K562 (cell line): ENCODE results near the gene PRSS8. TPM values are rescaled to one million over a fixed set of nuclear protein-coding genes. Genes with fewer than 3 reads are reported as not detected.

Experiments
- CCNT2 ChIP-seq: IDR thresholded peaks from 2 replicates; pipeline ENCODE4 v1.6.1; 2011; ENCODE audit warnings: borderline replicate concordance, low read depth, mild to moderate bottlenecking, moderate library complexity, mixed read lengths, low read length; ENCODE audit not compliant: insufficient read length; ENCODE audit errors: extremely low read depth
- E2F1 ChIP-seq: sonication (generic); formaldehyde crosslinking; IDR thresholded peaks from 2 replicates; pipeline ENCODE4 v1.8.1; 2023; ENCODE audit warnings: mild to moderate bottlenecking, missing genetic modification reagents, moderate library complexity
- FOXA3 ChIP-seq, 2 experiments: fragments of 450-650 bp in 1 of 2; sonication (generic) in 1 of 2; formaldehyde crosslinking; IDR thresholded peaks in 1 of 2; conservative IDR thresholded peaks in 1 of 2; 2 replicates each; pipeline versions ENCODE4 v1.4.0 to v1.8.0; 2020 to 2022; ENCODE audit warnings: mild to moderate bottlenecking in 2 of 2, missing genetic modification reagents in 1 of 2
- GTF3C2 ChIP-seq: IDR thresholded peaks from 3 replicates; pipeline ENCODE4 v1.6.1; 2011; ENCODE audit warnings: borderline replicate concordance, mild to moderate bottlenecking, moderate library complexity; ENCODE audit not compliant: insufficient read length; ENCODE audit errors: extremely low read depth
- HIVEP1 ChIP-seq: fragments of 250-450 bp; sonication (Bioruptor Pico); IDR thresholded peaks from 2 replicates; pipeline ENCODE4 v1.4.0; 2020; ENCODE audit warnings: mild to moderate bottlenecking
- POLR2G ChIP-seq: fragments of 200-400 bp; formaldehyde crosslinking; IDR thresholded peaks from 2 replicates; pipeline ENCODE4 v1.6.1; 2017; ENCODE audit warnings: low read depth, mild to moderate bottlenecking, antibody characterized with exemption, low read length, moderate library complexity
- SMARCA5 ChIP-seq: fragments of 450-650 bp; IDR thresholded peaks from 2 replicates; pipeline ENCODE4 v1.6.1; 2016
- TRIM28 ChIP-seq: fragments of 450-650 bp; IDR thresholded peaks from 2 replicates; pipeline ENCODE4 v1.6.1; 2017
- UBTF ChIP-seq, 2 experiments: IDR thresholded peaks; 2 replicates each; pipeline ENCODE4 v1.6.1; 2012; ENCODE audit warnings: improper control_type of control experiment in 2 of 2, low read depth in 2 of 2, low read length in 2 of 2, borderline replicate concordance in 1 of 2
- ZKSCAN1 ChIP-seq: fragments of 150-350 bp; IDR thresholded peaks from 2 replicates; pipeline ENCODE4 v1.6.1; 2016; ENCODE audit warnings: low read depth, low read length
- ZNF395 ChIP-seq: fragments of 200-800 bp; sonication (Bioruptor generic); IDR thresholded peaks from 2 replicates; pipeline ENCODE4 v1.6.1; 2017; ENCODE audit warnings: missing genetic modification characterization, missing compliant biosample characterization
- ZNF561 ChIP-seq: fragments of 450-650 bp; formaldehyde crosslinking; conservative IDR thresholded peaks from 2 replicates; pipeline ENCODE4 v1.4.0; 2020; ENCODE audit warnings: mild to moderate bottlenecking, moderate library complexity
- ZNF592 ChIP-seq: fragments of 450-650 bp; IDR thresholded peaks from 2 replicates; pipeline ENCODE4 v1.6.1; 2017; ENCODE audit warnings: antibody characterized with exemption, mild to moderate bottlenecking
- polyA plus RNA-seq, 8 experiments: library from polyadenylated mRNA; depleted of rRNA in 4 of 8; stranded (reverse) in 5 of 8; unstranded in 3 of 8; fragments of >200 nt; fragmentation: Nextera tagmentation in 2 of 8; fragmentation: Illumina TruSeq in 1 of 8; extraction: Ambion mirVana in 2 of 8; extraction: Trizol in 1 of 8; gene quantifications; 2 replicates each; pipeline versions ENCODE4 v1.2.1 to v1.2.3, GENCODE V29; 2011 to 2014; ENCODE audit warnings: inconsistent platforms in 1 of 8, missing spikeins in 1 of 8
- total RNA-seq, 7 experiments: library from RNA; depleted of rRNA in 6 of 7; stranded (reverse); fragments of >200 nt in 6 of 7; fragmentation: Illumina TruSeq in 2 of 7; extraction: Trizol in 2 of 7; gene quantifications; 2 replicates each; pipeline versions ENCODE4 v1.2.1 to v1.2.3, GENCODE V29; 2011 to 2021; ENCODE audit warnings: low replicate concordance in 1 of 7

PRSS8 gene
- total and polyA plus RNA-seq, 9 of the 15 experiments (the other 6 are each of a cell fraction or from before 2014, with no cell fraction given): 0.25 to 3.9 (median 1.3) TPM; not detected in 1

GRCh38 chr16:31088459-31089183, 46.9 kb downstream of the PRSS8 start, which contains the start of gene PRSS53 (continued):
- TF ChIP-seq UBTF (IDR thresholded peaks at IDR 0.05; ENCODE audit: borderline replicate concordance in 1 of 2, low read depth in 2 of 2, low read length in 2 of 2) (no peak), HIVEP1 (no peak), ZNF395 (CRISPR knock-in tag) (no peak), POLR2G (peak; percentile 51), SMARCA5 (0 out of 2 replicates have a peak, but pooled peaks have one; percentile 21), GTF3C2 (no peak), ZNF592 (no peak), FOXA3 (CRISPR knock-in tag; conservative IDR thresholded peaks at IDR 0.05 in 1 of 2, IDR thresholded peaks at IDR 0.05 in 1 of 2) (peak in 1 of 2 experiments; percentile 75; a peak in 1 of 4 replicates), TRIM28 (no peak), E2F1 (CRISPR knock-in tag) (no peak), ZNF561 (CRISPR knock-in tag) (no peak), CCNT2 (no peak), ZKSCAN1 (no peak)
